ENCODE measurements around the gene PPP2R2C.

GRCh38 chr4:6332669-6333050 is 139.8 kb downstream of the PPP2R2C start:
- TF ChIP-seq CTCF (IDR thresholded peaks at IDR 0.05) = no peak
- no peak for TF ChIP-seq POLR2A (IDR thresholded peaks at IDR 0.05)

Measured in prostate gland (tissue), 2 donors.